Activated naive CD8-positive, alpha-beta T cell (primary cell): ENCODE data around the gene FES.
A peak's percentile ranks its signal among the peaks of the same experiment; 100 is the strongest.
"Not testable (repeated sequence)": the region's sequence is repeated elsewhere in the genome, so short reads cannot be mapped to it uniquely, and the experiment has no call there.

ENCODE experiments used
- H3K27ac Mint-ChIP-seq: one replicate; pipeline ENCODE4 v1.8.0; 2021; ENCODE audit warnings: mixed read lengths
- H3K27me3 Mint-ChIP-seq: one replicate; pipeline ENCODE4 v1.8.0; 2021; ENCODE audit warnings: mixed read lengths
- H3K36me3 Mint-ChIP-seq: one replicate; pipeline ENCODE4 v1.8.0; 2021; ENCODE audit warnings: mixed read lengths
- H3K4me1 Mint-ChIP-seq: one replicate; pipeline ENCODE4 v1.8.0; 2021; ENCODE audit warnings: low read depth, mixed read lengths
- H3K4me3 Mint-ChIP-seq: one replicate; pipeline ENCODE4 v1.8.0; 2021; ENCODE audit warnings: mild to moderate bottlenecking, mixed read lengths
- H3K9me3 Mint-ChIP-seq: one replicate; pipeline ENCODE4 v1.8.0; 2021; ENCODE audit warnings: low read depth, mixed read lengths

FES gene

DNA sequence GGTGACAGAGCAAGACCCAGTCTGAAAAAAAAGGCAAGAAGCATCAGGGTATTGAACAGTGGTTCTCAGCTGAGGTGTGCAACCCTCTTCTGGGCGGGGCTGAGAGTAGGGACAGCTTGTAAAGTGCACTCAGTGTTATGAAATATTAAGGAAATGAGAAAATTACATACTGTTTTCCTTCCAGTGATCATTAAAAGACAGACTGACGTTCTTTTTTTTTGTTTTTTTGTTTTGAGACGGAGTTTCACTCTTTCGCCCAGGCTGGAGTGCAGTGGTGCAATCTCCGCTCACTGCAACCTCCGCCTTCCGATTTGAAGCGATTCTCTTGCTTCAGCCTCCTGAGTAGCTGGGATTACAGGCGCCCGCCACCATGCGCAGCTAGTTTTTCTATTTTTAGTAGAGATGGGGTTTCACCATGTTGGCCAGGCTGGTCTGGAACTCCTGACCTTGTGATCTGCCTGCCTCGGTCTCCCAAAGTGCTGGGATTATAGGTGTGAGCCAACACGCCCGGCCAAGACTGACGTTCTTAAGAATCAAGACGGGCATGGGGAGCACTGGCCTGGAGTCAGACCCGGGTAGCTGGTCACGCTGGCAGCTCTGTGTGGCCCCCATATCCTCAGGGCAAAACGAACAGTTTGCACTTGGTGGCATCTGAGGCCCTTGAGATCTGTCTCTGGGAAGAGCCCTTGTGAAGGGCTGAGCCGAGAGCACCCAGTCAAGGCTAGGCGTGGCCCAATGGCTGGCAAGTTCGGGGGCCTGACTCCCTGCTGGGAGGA is 30.2 kb downstream of the FES start:
- H3K27ac Mint-ChIP-seq: no peak overlapping the region
- no peaks in the 10 kb centered on the region for H3K9me3 Mint-ChIP-seq
- no peaks in the 10 kb centered on the region for H3K27me3 Mint-ChIP-seq
- no peaks in the 10 kb centered on the region for H3K4me1 Mint-ChIP-seq
- no peaks in the 10 kb centered on the region for H3K36me3 Mint-ChIP-seq
- H3K4me3 Mint-ChIP-seq: no peak overlapping the region

DNA sequence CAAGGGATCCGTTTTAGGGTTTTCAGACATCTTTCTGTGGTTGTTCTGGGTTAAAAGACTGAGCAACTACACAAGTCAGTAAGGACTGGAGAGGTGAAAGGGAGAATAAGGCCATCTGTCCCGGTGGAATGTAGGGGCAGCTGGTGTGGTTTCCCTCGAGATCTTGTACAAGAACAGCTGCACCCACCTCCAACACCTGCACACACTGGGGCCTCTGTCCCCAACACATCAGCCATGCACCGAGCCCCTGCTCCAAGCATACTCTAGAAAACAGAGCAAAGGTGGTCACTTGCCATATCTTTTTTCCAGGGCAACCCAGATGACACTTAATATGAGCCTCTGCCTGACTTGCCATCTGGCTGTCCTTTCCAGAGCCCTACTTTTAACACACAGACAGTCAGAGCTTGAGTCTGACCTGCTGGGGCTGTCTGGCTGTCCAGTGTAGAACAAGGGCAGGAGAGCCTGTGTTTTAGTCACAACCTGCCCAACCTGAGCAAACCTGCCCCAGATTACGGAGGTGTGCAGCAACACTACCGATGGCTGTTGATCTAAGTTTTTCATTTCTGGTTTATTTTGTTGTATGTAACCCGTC is 31.0 kb downstream of the FES start:
- Mint-ChIP-seq H3K36me3 (no peaks in the 10 kb centered on the region), H3K4me1 (no peaks in the 10 kb centered on the region), H3K9me3 (no peaks in the 10 kb centered on the region), H3K4me3 (no peak overlapping the region), H3K27me3 (no peaks in the 10 kb centered on the region), H3K27ac (no peak overlapping the region)

DNA sequence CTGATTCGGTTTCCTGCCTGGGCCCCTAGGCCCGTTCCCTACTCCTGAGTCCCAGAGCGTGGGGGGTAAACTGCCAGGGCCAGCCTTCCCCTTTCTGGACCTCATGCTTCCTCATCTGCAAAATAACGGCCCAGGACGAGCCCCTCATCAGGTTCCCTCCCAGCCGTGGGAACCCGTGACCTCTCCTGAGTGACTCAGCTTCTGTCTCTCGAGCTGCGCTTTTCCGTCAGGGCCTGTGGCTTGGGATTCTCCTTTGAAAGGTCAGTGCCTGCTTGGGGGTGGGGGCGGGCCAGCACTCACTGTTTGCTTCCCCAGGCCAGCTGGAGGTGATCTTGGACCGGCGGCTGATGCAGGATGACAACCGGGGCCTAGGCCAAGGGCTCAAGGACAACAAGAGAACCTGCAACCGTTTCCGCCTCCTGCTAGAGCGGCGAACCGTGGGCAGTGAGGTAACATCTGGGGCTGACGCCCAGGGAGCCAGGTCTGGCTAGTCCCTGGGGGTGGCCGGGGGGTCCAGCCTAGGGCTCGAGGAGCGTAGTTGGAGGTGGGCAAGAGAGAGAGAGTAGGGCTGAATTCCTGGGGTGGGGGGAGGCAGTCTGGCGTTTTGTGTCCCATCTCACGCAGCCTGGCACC is 31.6 kb downstream of the FES start:
- H3K27ac Mint-ChIP-seq: no peak overlapping the region
- no peaks in the 10 kb centered on the region for H3K36me3 Mint-ChIP-seq

DNA sequence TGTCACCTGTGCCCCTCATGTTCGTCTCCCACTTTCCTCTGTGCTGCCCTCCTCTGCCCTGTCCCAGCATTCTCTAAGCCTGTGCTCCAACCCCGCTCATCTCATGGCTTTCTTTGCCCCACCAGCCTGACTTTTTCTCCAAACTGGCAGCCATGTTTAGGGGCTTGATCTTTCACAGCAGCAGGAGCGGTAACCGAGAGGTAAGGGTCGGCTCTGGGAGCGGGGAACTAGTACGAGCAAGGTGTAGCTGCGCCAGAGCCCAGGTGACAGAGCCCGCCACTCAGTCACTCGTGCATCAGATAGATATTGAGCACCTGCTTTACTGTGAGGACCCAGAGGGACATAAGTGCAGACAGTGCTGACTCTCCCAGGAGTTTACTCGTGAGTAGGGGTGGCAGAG is 32.2 kb downstream of the FES start:
- Mint-ChIP-seq H3K9me3 (no peaks in the 10 kb centered on the region), H3K4me3 (no peak overlapping the region), H3K27ac (peak overlapping the region; percentile 17), H3K36me3 (no peaks in the 10 kb centered on the region), H3K4me1 (no peaks in the 10 kb centered on the region), H3K27me3 (no peaks in the 10 kb centered on the region)

More for the DNA sequence above, 31.6 kb downstream of the FES start:
- no peaks in the 10 kb centered on the region for H3K27me3 Mint-ChIP-seq
- no peaks in the 10 kb centered on the region for H3K9me3 Mint-ChIP-seq
- no peaks in the 10 kb centered on the region for H3K4me1 Mint-ChIP-seq
- H3K4me3 Mint-ChIP-seq: no peak overlapping the region

DNA sequence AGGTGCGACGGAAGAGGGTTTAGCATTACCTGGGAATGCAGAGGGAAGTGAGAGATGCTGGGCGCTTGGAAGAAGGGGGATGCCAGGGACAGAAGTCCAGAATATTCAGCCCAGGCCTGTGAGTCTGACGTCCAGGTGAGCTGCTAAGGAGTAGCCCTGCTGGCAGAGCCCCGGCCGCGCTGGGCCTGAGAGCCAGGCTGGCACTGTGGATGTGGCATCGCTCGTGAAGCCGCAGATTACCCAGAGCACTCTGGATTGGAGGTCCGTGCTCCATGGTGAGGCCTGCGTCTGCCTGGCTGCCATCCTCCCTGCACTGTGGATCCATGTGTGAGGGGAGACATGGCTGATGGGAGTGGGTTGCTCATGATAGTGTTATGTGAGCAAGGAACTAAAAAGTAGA is 33.3 kb downstream of the FES start:
- no peak overlapping the region for H3K27ac Mint-ChIP-seq

DNA sequence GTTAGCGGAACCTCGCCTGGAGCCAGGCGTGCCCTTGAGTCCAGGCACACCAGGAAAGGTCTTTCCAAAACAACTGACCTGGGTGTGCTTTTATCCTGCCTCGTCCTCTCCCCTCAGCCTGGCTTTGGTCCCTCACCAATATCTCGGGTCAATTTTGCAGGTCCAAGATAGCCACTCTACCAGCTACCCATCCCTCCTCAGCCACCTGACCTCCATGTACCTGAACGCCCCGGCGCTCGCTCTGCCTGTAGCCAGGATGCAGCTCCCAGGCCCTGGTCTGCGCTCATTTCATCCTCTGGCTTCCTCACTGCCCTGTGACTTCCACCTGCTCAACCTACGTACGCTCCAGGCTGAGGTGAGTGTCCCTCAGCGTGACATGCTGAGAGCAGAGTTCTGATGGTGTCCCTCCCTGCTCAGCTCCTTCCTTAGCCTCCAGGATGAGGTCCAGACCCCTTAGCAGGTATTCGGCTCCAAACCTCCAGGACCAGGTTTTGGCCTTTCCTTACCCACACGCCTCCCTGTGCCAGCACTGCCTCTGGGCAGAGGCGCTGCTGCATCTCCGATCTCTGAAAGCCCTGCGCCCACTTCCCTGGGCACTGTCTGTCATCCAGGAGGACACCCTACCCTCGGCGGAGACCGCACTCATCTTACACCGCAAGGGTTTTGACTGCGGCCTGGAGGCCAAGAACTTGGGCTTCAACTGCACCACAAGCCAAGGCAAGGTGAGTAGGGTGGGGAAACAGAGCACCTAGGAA is 33.9 kb downstream of the FES start:
- H3K36me3 Mint-ChIP-seq: peaks cover 5% of the 10 kb centered on the region
- no peak overlapping the region for H3K27ac Mint-ChIP-seq

More for the DNA sequence above, 33.3 kb downstream of the FES start:
- Mint-ChIP-seq H3K9me3 (no peaks in the 10 kb centered on the region), H3K36me3 (peaks cover 5% of the 10 kb centered on the region), H3K4me1 (no peaks in the 10 kb centered on the region), H3K27me3 (no peaks in the 10 kb centered on the region), H3K4me3 (no peak overlapping the region)

DNA sequence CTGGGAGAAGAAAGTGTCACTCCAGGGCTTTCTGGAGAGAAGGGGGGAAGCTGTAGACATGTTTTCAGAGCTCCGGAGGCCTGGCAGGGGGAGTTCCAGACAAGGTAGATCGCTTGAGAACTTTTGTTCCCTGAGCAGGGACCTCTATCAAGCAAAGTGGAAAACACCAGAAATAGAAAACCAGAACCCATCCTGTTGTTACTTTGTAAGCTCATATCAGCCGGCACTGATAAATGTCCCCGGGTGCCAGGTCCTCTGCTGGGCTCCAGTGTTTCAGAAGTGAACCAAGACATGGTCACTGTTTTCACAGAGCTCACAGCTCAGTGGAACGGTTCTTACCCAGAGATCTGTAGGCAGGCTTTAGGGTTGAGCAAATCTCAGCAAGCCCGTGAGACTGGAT is 34.5 kb downstream of the FES start:
- H3K27me3 Mint-ChIP-seq: no peaks in the 10 kb centered on the region
- H3K4me3 Mint-ChIP-seq: no peak overlapping the region
- no peaks in the 10 kb centered on the region for H3K4me1 Mint-ChIP-seq
- H3K9me3 Mint-ChIP-seq: no peaks in the 10 kb centered on the region
- H3K36me3 Mint-ChIP-seq: peaks cover 5% of the 10 kb centered on the region
- no peak overlapping the region for H3K27ac Mint-ChIP-seq

More for the DNA sequence above, 33.9 kb downstream of the FES start:
- Mint-ChIP-seq H3K27me3 (no peaks in the 10 kb centered on the region), H3K4me1 (no peaks in the 10 kb centered on the region), H3K4me3 (no peak overlapping the region), H3K9me3 (no peaks in the 10 kb centered on the region)

DNA sequence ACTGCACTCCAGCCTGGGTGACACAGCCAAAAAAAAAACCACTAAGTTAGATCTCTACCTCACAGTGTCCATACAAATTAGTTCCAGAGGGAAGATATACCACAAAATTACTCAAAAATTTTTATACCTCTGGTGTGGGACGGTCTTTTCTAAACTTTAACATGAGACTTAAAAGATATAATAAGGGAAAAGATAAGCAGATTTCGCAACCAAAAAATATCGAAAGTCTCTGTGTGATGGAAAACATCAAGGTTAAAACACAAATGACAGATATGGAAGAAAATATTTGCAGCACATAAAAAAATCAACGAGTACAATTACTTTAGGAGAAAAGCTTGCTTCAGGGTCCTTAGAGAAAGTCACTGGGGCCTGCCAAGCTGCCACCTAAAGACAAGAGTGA is 37.6 kb downstream of the FES start:
- Mint-ChIP-seq H3K27me3 (no peaks in the 10 kb centered on the region), H3K27ac (no peak overlapping the region), H3K4me3 (no peak overlapping the region), H3K9me3 (no peaks in the 10 kb centered on the region), H3K4me1 (peaks cover 2% of the 10 kb centered on the region), H3K36me3 (peaks cover 5% of the 10 kb centered on the region)

DNA sequence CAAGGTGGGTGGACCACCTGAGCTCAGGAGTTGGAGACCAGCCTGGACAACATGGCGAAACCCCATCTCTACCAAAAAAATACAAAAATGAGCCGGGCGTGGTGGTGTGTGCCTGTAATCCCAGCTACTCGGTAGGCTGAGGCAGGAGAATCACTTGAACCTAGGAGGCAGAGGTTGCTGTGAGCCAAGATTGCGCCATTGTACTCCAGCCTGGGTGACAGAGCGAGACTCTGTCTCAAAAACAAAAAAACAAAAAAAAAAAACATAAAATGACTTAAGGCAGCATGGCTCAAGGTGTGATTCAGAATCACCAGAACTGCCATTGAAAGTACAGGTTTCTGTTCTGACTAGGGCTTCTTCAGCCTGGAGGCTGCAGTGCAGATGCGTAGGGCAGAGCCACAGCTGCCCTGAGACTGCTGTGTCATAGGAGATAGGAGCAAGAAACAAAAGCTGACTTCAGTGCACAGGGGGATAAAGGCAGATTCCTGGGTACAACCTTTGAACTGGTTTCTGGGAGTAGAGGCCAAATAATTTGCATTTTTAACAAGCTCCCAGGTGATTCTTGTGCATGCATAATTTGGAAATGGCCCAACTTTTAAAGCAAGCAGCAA is 38.5 kb downstream of the FES start:
- not testable (repeated sequence) for H3K9me3 Mint-ChIP-seq, H3K27me3 Mint-ChIP-seq, H3K27ac Mint-ChIP-seq, H3K36me3 Mint-ChIP-seq, H3K4me1 Mint-ChIP-seq, H3K4me3 Mint-ChIP-seq

DNA sequence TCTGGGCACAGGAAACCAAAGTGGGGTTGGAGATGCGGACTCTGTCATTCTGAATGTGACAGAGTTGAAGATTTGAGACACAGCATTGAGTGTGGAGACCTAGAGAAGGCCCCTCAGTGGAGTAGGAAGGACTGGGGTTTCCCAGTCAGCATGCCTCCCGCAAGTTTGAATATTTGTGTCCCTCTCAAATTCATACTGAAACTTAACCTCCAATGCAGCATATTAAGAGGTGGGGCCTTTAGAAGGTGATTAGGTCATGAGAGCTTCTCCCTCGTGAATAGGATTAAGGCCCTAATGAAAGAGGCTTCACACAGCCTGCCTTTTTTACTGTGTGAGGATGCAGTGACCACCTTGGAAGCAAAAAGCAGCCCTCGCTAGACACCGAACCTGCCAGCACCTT is 40.1 kb downstream of the FES start:
- H3K27ac Mint-ChIP-seq: no peak overlapping the region
- peaks cover 5% of the 10 kb centered on the region for H3K36me3 Mint-ChIP-seq
- peaks cover 7% of the 10 kb centered on the region for H3K4me1 Mint-ChIP-seq
- H3K9me3 Mint-ChIP-seq: no peaks in the 10 kb centered on the region
- H3K27me3 Mint-ChIP-seq: no peaks in the 10 kb centered on the region
- no peak overlapping the region for H3K4me3 Mint-ChIP-seq

DNA sequence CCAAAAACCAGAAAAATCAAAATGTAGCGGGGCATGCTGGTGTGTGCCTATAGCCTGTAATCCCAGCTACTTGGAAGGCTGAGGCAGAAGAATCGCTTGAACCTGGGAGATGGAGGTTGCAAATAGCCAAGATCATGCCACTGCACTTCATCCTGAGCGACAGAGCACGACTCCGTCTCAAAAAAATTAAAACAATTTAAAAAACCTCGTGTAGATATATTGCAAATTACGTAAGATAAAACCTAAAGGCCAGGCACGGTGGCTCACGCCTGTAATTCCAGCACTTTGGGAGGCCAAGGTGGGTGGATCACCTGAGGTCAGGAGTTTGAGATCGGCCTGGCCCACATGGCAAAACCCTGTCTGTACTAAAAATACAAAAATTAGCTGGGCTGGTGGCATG is 42.5 kb downstream of the FES start:
- H3K4me3 Mint-ChIP-seq, H3K27me3 Mint-ChIP-seq, H3K9me3 Mint-ChIP-seq, H3K27ac Mint-ChIP-seq, H3K36me3 Mint-ChIP-seq: not testable (repeated sequence)
- peaks cover 25% of the 10 kb centered on the region for H3K4me1 Mint-ChIP-seq

DNA sequence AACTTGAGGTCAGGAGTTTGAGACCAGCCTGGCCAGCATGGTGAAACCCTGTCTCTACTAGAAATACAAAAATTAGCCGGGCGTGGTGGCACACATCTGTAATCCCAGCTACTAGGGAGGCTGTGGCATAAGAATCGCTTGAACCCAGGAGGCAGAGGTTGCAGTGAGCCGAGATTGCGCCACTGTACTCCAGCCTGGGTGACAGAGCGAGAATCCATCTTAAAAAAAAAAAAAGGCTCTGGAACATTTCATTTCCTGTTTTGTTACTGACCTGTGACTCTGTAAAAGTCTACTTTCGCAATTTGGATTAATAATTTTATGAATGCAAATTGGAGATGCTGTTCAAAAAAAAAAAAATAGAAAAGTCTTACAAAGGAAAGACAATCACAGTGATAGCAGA is 43.8 kb downstream of the FES start:
- not testable (repeated sequence) for H3K9me3 Mint-ChIP-seq, H3K27ac Mint-ChIP-seq, H3K36me3 Mint-ChIP-seq, H3K27me3 Mint-ChIP-seq
- H3K4me1 Mint-ChIP-seq: peaks cover 30% of the 10 kb centered on the region
- peak overlapping the region; percentile 51 for H3K4me3 Mint-ChIP-seq

DNA sequence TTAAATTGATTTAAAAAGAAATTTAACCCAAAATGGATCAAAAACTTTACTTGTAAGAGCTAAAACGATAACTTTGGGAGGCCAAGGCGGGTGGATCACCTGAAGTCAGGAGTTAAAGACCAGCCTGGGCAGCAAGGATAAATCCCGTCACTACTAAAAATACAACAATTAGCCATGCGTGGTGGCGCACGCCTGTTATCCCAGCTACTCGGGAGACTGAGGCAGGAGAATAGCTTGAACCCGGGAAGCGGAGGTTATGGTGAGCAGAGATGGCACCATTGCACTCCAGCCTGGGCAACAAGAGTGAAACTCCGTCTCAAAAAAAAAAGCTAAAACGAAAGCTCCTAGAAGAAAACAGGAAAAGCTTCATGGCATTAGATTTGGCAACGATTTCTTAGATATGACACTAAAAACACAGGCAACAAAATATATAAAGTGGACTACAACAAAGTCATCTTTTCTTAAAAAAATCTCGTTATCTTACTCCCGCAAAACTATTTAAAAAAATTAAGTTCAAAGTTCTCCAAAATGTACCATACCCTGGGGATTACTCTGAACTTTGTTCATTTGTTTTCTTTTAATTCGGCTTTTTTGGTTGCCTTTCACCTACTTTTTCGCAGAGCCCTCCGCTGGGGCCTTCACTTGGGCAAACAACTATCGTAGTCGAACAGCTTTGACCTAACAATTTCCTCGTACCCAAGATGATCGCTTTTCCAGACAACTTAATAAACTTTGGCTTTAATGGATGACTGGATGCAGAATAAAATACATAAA is 45.1 kb downstream of the FES start:
- Mint-ChIP-seq H3K9me3 (no peaks in the 10 kb centered on the region), H3K4me1 (peaks cover 34% of the 10 kb centered on the region), H3K27ac (peak overlapping the region; percentile 98), H3K36me3 (no peaks in the 10 kb centered on the region), H3K27me3 (no peaks in the 10 kb centered on the region), H3K4me3 (peak overlapping the region; percentile 98)

DNA sequence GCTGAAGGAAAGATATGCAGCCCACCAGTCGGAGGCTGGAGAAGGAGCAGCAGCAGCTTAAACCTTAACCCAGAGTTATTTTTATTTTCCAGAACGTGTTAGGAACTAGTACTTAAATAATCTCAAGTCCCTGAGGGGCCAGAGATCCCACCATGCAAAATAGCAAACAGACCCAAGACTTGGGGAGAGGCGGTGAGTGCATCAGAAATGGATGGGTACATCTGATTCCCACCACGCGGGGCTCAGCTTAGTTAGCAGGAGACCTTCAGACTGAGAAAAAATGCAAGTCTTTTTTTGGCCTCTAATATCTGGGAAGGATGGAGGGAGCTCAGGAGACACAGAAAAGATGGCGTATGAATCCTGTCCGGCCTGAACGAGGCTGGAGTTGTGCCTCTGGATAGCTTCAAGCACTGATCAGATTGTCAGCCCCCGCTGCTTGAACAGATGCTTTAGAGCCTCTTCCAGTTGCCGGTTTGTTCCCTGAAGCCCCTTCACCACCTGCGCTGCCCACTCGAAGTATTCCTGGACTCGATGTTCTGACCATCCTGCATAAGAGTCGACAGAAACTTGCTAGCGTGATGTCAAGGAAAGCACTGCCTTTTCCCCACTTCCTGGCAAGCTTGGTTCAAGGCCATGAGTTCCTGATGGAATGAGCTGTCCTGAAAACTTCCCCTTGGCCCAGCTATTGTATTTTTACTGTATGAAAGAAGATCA is 46.7 kb downstream of the FES start:
- Mint-ChIP-seq H3K4me3 (peak overlapping the region; percentile 98), H3K27me3 (no peaks in the 10 kb centered on the region), H3K27ac (peak overlapping the region; percentile 98), H3K9me3 (no peaks in the 10 kb centered on the region), H3K4me1 (peaks cover 35% of the 10 kb centered on the region), H3K36me3 (no peaks in the 10 kb centered on the region)
